ENCODE results near the gene CAPN2. TPM values are rescaled to one million over a fixed set of nuclear protein-coding genes. Genes with fewer than 3 reads are reported as not detected.

CAPN2 gene
- total and polyA plus RNA-seq, 2 experiments from 2014 or later: 8.4 to 17.8 TPM

- Histone ChIP-seq H4K20me1 (replicated peaks; ENCODE audit: insufficient read depth) (no peaks in the 10 kb centered on the region), H3K79me2 (replicated peaks; ENCODE audit: insufficient read depth) (no peaks in the 10 kb centered on the region), H3K36me3 (ENCODE audit: insufficient read depth) (no peaks in the 10 kb centered on the region), H3K4me2 (no peak overlapping the region), H3K27me3 (ENCODE audit: insufficient read depth) (peaks cover 25% of the 10 kb centered on the region), H3F3A (replicated peaks; ENCODE audit: low read depth) (no peaks in the 10 kb centered on the region), H3K4me3 (no peak overlapping the region), H2AFZ (no peak overlapping the region), H3K9me2 (ENCODE audit: insufficient read depth) (no peaks in the 10 kb centered on the region), H3K27ac (ENCODE audit: low read depth) (no peak overlapping the region), H3K4me1 (ENCODE audit: insufficient read depth) (peaks cover 4% of the 10 kb centered on the region; the same call in 1 of the 2 replicates)
- DNase-seq (ENCODE audit: low spot score): no peak
- no peaks in the 10 kb centered on the region; the same call in 2 of the 3 replicates for H3K4me1 Mint-ChIP-seq
- peaks cover 7% of the 10 kb centered on the region for H3K36me3 Mint-ChIP-seq (ENCODE audit: low read depth)
- no peak overlapping the region for H3K27ac Mint-ChIP-seq
- no peak overlapping the region for H3K4me3 Mint-ChIP-seq
- TF ChIP-seq ZNF331 (CRISPR knock-in tag; IDR thresholded peaks at IDR 0.05; ENCODE audit: low read depth): no peak
- no peak for ATAC-seq
- no peaks in the 10 kb centered on the region for H3K9me3 Mint-ChIP-seq
- H3K27me3 Mint-ChIP-seq (ENCODE audit: insufficient read depth, low read depth, poor library complexity): peaks cover 15% of the 10 kb centered on the region
These were observed 33.4 kb downstream of the CAPN2 start for GRCh38 chr1:223745731-223746130.

DNA sequence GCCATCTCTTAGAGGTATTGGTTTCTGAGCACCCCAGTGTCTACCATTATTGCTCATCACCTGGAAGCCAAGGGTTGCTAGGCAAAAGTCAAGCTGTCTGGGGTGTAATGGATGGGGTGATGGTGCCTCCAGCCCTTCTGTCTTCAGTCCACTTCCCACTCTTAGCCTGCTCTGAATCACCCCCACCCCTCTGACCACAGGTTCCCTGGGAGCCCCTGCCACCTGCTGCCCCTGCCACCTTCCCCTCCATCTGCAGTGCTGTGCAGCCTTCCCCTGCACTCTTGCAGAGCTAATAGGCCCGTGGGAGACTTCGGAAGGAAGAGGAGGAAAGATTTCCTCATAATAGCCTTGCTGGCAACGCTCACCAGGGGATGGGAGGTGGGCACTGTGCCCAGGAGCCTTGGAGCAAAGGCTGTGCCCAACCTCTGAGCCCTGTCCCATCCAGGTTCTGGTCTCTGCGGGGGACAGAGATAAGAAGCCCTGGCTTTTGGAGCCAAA is 35.5 kb downstream of the CAPN2 start:
- Histone ChIP-seq H3K4me2 (peak overlapping the region; percentile 97), H3K79me2 (replicated peaks; ENCODE audit: insufficient read depth) (no peaks in the 10 kb centered on the region), H3K4me3 (peak overlapping the region; percentile 84; the same call in 1 of the 2 replicates), H3F3A (replicated peaks; ENCODE audit: low read depth) (no peaks in the 10 kb centered on the region), H2AFZ (0 out of 2 replicates have a peak overlapping the region, but pooled peaks have one; percentile 97), H3K27ac (ENCODE audit: low read depth) (no peak overlapping the region), H3K36me3 (ENCODE audit: insufficient read depth) (no peaks in the 10 kb centered on the region), H3K27me3 (ENCODE audit: insufficient read depth) (peaks cover 25% of the 10 kb centered on the region), H3K4me1 (ENCODE audit: insufficient read depth) (peaks cover 12% of the 10 kb centered on the region), H4K20me1 (replicated peaks; ENCODE audit: insufficient read depth) (no peaks in the 10 kb centered on the region), H3K9me2 (ENCODE audit: insufficient read depth) (no peaks in the 10 kb centered on the region)
- Mint-ChIP-seq H3K4me1 (peaks cover 13% of the 10 kb centered on the region), H3K27me3 (ENCODE audit: insufficient read depth, low read depth, poor library complexity) (peaks cover 13% of the 10 kb centered on the region), H3K4me3 (peak overlapping the region; percentile 84; the same call in 2 of the 3 replicates), H3K27ac (no peak overlapping the region), H3K36me3 (ENCODE audit: low read depth) (peaks cover 11% of the 10 kb centered on the region), H3K9me3 (no peaks in the 10 kb centered on the region)
- DNase-seq (ENCODE audit: low spot score) (no peak), ATAC-seq (no peak)
- TF ChIP-seq, protein P1, sequence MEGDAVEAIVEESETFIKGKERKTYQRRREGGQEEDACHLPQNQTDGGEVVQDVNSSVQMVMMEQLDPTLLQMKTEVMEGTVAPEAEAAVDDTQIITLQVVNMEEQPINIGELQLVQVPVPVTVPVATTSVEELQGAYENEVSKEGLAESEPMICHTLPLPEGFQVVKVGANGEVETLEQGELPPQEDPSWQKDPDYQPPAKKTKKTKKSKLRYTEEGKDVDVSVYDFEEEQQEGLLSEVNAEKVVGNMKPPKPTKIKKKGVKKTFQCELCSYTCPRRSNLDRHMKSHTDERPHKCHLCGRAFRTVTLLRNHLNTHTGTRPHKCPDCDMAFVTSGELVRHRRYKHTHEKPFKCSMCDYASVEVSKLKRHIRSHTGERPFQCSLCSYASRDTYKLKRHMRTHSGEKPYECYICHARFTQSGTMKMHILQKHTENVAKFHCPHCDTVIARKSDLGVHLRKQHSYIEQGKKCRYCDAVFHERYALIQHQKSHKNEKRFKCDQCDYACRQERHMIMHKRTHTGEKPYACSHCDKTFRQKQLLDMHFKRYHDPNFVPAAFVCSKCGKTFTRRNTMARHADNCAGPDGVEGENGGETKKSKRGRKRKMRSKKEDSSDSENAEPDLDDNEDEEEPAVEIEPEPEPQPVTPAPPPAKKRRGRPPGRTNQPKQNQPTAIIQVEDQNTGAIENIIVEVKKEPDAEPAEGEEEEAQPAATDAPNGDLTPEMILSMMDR (conservative IDR thresholded peaks at IDR 0.05; ENCODE audit: low read depth in 2 of 2): no peak
- TF ChIP-seq ETS1 (IDR thresholded peaks at IDR 0.05) (no peak), NANOG (IDR thresholded peaks at IDR 0.05; ENCODE audit: borderline replicate concordance) (no peak), ZNF462 (CRISPR knock-in tag; IDR thresholded peaks at IDR 0.05) (no peak), REST (IDR thresholded peaks at IDR 0.05; ENCODE audit: unreplicated experiment) (no peak), JUNB (IDR thresholded peaks at IDR 0.05; ENCODE audit: unreplicated experiment) (no peak), EZH2phosphoT487 (IDR thresholded peaks at IDR 0.05; ENCODE audit: unreplicated experiment) (no peak), POLR2AphosphoS5 (IDR thresholded peaks at IDR 0.05; ENCODE audit: low read depth) (no peak)
